DND-41 (cell line): ENCODE measurements around the gene IQGAP1.

Experiments used
- EZH2 ChIP-seq: IDR thresholded peaks from 3 replicates; pipeline ENCODE4 v1.6.1; 2012; ENCODE audit warnings: borderline replicate concordance, low read depth, mild to moderate bottlenecking, moderate library complexity, low read length, inconsistent platforms; ENCODE audit not compliant: severe bottlenecking
- TF ChIP-seq, protein P1 (sequence below): IDR thresholded peaks from 2 replicates; pipeline ENCODE4 v1.5.1; 2012; ENCODE audit warnings: borderline replicate concordance, low read length, moderate library complexity, mild to moderate bottlenecking; ENCODE audit not compliant: poor library complexity, severe bottlenecking; ENCODE audit errors: extremely low read depth

DNA sequence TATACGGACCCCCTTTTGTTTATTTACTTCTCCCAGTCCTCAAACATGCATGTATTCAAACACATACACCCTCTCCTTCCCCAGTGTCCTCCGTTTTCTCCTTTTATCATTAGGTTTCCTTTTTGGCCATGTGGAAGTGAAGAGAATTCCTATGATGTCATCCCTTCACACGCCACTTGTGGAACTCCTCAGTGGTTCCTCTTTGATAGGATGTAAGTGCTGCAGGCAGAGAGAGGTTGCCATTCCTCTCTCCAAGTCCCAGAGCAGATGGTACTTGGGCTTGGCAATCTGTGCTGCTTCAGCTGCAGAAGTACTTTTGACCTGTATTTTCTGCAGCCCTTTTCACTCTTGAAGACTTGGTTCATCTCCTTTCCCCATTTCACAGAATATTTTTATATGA is 108.7 kb downstream of the IQGAP1 start:
- TF ChIP-seq, protein P1, sequence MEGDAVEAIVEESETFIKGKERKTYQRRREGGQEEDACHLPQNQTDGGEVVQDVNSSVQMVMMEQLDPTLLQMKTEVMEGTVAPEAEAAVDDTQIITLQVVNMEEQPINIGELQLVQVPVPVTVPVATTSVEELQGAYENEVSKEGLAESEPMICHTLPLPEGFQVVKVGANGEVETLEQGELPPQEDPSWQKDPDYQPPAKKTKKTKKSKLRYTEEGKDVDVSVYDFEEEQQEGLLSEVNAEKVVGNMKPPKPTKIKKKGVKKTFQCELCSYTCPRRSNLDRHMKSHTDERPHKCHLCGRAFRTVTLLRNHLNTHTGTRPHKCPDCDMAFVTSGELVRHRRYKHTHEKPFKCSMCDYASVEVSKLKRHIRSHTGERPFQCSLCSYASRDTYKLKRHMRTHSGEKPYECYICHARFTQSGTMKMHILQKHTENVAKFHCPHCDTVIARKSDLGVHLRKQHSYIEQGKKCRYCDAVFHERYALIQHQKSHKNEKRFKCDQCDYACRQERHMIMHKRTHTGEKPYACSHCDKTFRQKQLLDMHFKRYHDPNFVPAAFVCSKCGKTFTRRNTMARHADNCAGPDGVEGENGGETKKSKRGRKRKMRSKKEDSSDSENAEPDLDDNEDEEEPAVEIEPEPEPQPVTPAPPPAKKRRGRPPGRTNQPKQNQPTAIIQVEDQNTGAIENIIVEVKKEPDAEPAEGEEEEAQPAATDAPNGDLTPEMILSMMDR, result no peak
- no peak for TF ChIP-seq EZH2
